ENCODE measurements around the gene ZFAND2A. TPM values are rescaled to one million over a fixed set of nuclear protein-coding genes. Genes with fewer than 3 reads are reported as not detected.
"Not testable (repeated sequence)": the region's sequence is repeated elsewhere in the genome, so short reads cannot be mapped to it uniquely, and the experiment has no call there.

The ZFAND2A gene
- total and polyA plus RNA-seq, 2 of the 8 experiments (the other 6 are each of a cell fraction or from before 2014, with no cell fraction given): 16.6 to 20.3 TPM

DNA sequence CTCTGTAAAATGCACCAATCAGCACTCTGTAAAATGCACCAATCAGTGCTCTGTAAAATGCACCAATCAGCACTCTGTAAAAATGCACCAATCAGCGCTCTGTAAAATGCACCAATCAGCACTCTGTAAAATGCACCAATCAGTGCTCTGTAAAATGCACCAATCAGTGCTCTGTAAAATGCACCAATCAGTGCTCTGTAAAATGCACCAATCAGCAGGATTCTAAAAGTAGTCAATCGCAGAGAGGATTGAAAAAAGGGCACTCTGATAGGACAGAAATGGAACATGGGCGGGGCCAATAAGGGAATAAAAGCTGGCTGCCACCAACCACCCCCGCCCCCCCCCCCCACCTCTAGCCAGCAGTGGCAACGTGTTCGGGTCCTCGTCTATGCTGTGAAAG, 11.5 kb upstream of the ZFAND2A start:
- H4K8ac ChIP-seq (ENCODE audit: extremely low read depth, insufficient read depth, low read length); H2AK5ac ChIP-seq (ENCODE audit: low read depth, low read length); H3K27me3 ChIP-seq (replicated peaks in 1 of 4; ENCODE audit: control insufficient read depth in 3 of 4, extremely low read depth in 1 of 4, insufficient read depth in 3 of 4, low read length in 3 of 4); H3K4me3 ChIP-seq (ENCODE audit: extremely low read depth in 1 of 4, insufficient read depth in 2 of 4, low read depth in 3 of 4, low read length in 4 of 4); H4K20me1 ChIP-seq (replicated peaks in 1 of 2; ENCODE audit: control insufficient read depth in 1 of 2, insufficient read depth in 2 of 2, low read length in 2 of 2); DNase-seq (ENCODE audit: low read depth in 1 of 2, low spot score in 2 of 2); H4K5ac ChIP-seq (ENCODE audit: insufficient read length, low read depth, low read length); H4K91ac ChIP-seq (replicated peaks; ENCODE audit: insufficient read length, low read length); H2AFZ ChIP-seq (ENCODE audit: low read length); H3K79me1 ChIP-seq (ENCODE audit: low read depth, low read length); H3K23ac ChIP-seq (ENCODE audit: insufficient read length); H2BK120ac ChIP-seq (replicated peaks; ENCODE audit: low read depth, low read length); FAIRE-seq; H3K4ac ChIP-seq (replicated peaks; ENCODE audit: insufficient read length, low read depth, low read length); H2BK12ac ChIP-seq (ENCODE audit: low read depth, low read length); H3K9me3 ChIP-seq (ENCODE audit: insufficient read depth in 2 of 2, low read depth in 1 of 2, low read length in 1 of 2); H2BK5ac ChIP-seq (ENCODE audit: low read depth, low read length); H3K79me2 ChIP-seq (ENCODE audit: control insufficient read depth in 1 of 2, insufficient read depth in 2 of 2, low read length in 2 of 2); H3K36me3 ChIP-seq (ENCODE audit: control insufficient read depth in 2 of 4, insufficient read depth in 4 of 4, low read length in 3 of 4); H3K14ac ChIP-seq (ENCODE audit: insufficient read length); H3K27ac ChIP-seq (ENCODE audit: low read depth, low read length); H3K56ac ChIP-seq (replicated peaks; ENCODE audit: insufficient read length, low read depth, low read length); H3K23me2 ChIP-seq (ENCODE audit: low read depth, low read length); POLR2A ChIA-PET (ENCODE audit: partially characterized antibody); H3K4me1 ChIP-seq (replicated peaks in 1 of 4; ENCODE audit: control insufficient read depth in 3 of 4, insufficient read depth in 4 of 4, low read length in 3 of 4); H3K18ac ChIP-seq (ENCODE audit: extremely low read depth, low read length); H2BK20ac ChIP-seq (ENCODE audit: low read length); H2BK15ac ChIP-seq (ENCODE audit: low read length); H3K4me2 ChIP-seq (ENCODE audit: insufficient read depth in 1 of 2, low read depth in 2 of 2, low read length in 2 of 2); H3K9ac ChIP-seq (replicated peaks in 1 of 4; ENCODE audit: extremely low read depth in 1 of 4, low read depth in 3 of 4, low read length in 3 of 4): not testable (repeated sequence)
- 73% methylated on average over 7 of the region's 7 CpGs; no CpG with 5 or more reads in 1 of the 2 experiments for WGBS, 2 experiments (ENCODE audit: extremely low coverage in 1 of 2, insufficient coverage in 1 of 2, insufficient read length in 1 of 2, insufficient replicate concordance in 2 of 2, low coverage in 1 of 2, low lambda C conversion rate in 2 of 2, missing lambda C conversion rate in 1 of 2)
- CTCF ChIA-PET (ENCODE audit: partially characterized antibody): interaction anchor here (0.7 to 4.1 kb wide), 4 partner anchors 12 to 178 kb away, joined by 3 to 31 read pairs (median 8); no protein-coding TSS in a partner anchor
